Osteoblast (primary cell): ENCODE results near the gene BBLN. TPM values are rescaled to one million over a fixed set of nuclear protein-coding genes. Genes with fewer than 3 reads are reported as not detected.

Experiments used
- DNase-seq: peaks from one replicate; pipeline ENCODE4 v3.0.0; 2011; ENCODE audit warnings: low spot score, mixed read lengths; ENCODE audit not compliant: insufficient read length; ENCODE audit errors: missing footprints
- H2AFZ ChIP-seq: 2 replicates; pipeline ENCODE4 v1.6.0; 2011; ENCODE audit warnings: mild to moderate bottlenecking, low read length
- H3K27ac ChIP-seq: 2 replicates; pipeline ENCODE4 v1.5.1; 2011; ENCODE audit warnings: mild to moderate bottlenecking, low read depth, low read length, moderate library complexity
- H3K27me3 ChIP-seq: 2 replicates; pipeline ENCODE4 v1.6.0; 2012; ENCODE audit warnings: mild to moderate bottlenecking, control low read depth, inconsistent platforms, low read length, moderate library complexity; ENCODE audit not compliant: insufficient read depth
- H3K36me3 ChIP-seq: 2 replicates; pipeline ENCODE4 v1.5.1; 2011; ENCODE audit warnings: mild to moderate bottlenecking, low read length, control low read depth, moderate library complexity; ENCODE audit not compliant: insufficient read depth
- H3K4me1 ChIP-seq: 2 replicates; pipeline ENCODE4 v1.5.1; 2011; ENCODE audit warnings: mild to moderate bottlenecking, low read length, control low read depth, moderate library complexity; ENCODE audit not compliant: insufficient read depth
- H3K4me2 ChIP-seq: 2 replicates; pipeline ENCODE4 v1.6.0; 2011; ENCODE audit warnings: mild to moderate bottlenecking, low read length; ENCODE audit not compliant: insufficient read depth
- H3K4me3 ChIP-seq: fragments of 200-600 bp; sonication (generic); 3 replicates; pipeline ENCODE4 v1.5.1; 2012; ENCODE audit warnings: mild to moderate bottlenecking, low read length, inconsistent platforms; ENCODE audit not compliant: insufficient read depth
- H3K79me2 ChIP-seq: 2 replicates; pipeline ENCODE4 v1.6.0; 2012; ENCODE audit warnings: mild to moderate bottlenecking, low read length, control low read depth, inconsistent platforms; ENCODE audit not compliant: insufficient read depth
- H3K9me3 ChIP-seq: 2 replicates; pipeline ENCODE4 v1.5.1; 2011; ENCODE audit warnings: low read depth, low read length, control low read depth
- H4K20me1 ChIP-seq: 2 replicates; pipeline ENCODE4 v1.6.0; 2012; ENCODE audit warnings: mild to moderate bottlenecking, low read length, control low read depth; ENCODE audit not compliant: insufficient read depth
- total RNA-seq: library from RNA; depleted of rRNA; stranded (reverse); fragments of >200 nt; gene quantifications from 2 replicates; pipeline ENCODE4 v1.2.3, GENCODE V29; 2012
- TF ChIP-seq, protein P1 (sequence below): IDR thresholded peaks from 2 replicates; pipeline ENCODE4 v1.5.1; 2011; ENCODE audit warnings: mild to moderate bottlenecking, low read depth, low read length, moderate library complexity; ENCODE audit errors: extremely low read depth

BBLN gene
- total RNA-seq, 1 donor: 33.3 TPM

DNA sequence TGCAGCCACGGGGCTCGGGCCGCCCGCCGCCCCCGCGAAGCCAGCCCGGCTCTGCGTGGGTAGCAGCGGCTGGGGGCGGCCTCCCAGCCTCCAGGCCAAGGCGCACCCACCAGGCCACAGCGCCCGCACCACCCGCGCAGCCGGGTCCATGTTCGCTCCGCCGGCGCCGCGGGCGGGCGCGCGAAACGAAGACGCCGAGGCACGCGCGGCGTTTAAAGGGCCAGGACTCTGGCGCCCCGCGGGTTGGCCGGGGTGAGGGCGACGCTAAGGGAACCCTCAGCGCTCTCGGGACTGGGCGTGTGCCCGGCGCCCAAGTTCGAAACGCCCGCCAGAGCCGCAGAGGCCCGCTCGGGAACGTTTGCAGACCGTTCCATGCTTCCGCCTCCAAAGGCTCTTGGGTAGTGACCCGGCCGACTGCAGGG, 32.5 kb upstream of the BBLN start, which contains the start of gene PTGES2:
Gene PTGES2, minus strand, starts transcription at position 162 of the 422 bp plus-strand sequence. Its CDS starts 12 bp downstream, at position 150.
- DNase-seq: peak; percentile 97
- peak within 1 kb of the TSS; percentile 96 for H3K4me2 ChIP-seq
- peaks cover 27% of the 10 kb centered on the region for H3K79me2 ChIP-seq
- peaks cover 8% of the 10 kb centered on the region for H3K36me3 ChIP-seq
- peaks cover 10% of the 10 kb centered on the region for H3K27me3 ChIP-seq
- TF ChIP-seq, protein P1, sequence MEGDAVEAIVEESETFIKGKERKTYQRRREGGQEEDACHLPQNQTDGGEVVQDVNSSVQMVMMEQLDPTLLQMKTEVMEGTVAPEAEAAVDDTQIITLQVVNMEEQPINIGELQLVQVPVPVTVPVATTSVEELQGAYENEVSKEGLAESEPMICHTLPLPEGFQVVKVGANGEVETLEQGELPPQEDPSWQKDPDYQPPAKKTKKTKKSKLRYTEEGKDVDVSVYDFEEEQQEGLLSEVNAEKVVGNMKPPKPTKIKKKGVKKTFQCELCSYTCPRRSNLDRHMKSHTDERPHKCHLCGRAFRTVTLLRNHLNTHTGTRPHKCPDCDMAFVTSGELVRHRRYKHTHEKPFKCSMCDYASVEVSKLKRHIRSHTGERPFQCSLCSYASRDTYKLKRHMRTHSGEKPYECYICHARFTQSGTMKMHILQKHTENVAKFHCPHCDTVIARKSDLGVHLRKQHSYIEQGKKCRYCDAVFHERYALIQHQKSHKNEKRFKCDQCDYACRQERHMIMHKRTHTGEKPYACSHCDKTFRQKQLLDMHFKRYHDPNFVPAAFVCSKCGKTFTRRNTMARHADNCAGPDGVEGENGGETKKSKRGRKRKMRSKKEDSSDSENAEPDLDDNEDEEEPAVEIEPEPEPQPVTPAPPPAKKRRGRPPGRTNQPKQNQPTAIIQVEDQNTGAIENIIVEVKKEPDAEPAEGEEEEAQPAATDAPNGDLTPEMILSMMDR: no peak
- peaks cover 14% of the 10 kb centered on the region for H4K20me1 ChIP-seq
- no peaks in the 10 kb centered on the region for H3K9me3 ChIP-seq
- peak within 1 kb of the TSS; percentile 92 for H3K27ac ChIP-seq
- peak within 1 kb of the TSS; percentile 95 for H3K4me3 ChIP-seq
- peak within 1 kb of the TSS; percentile 97 for H2AFZ ChIP-seq
- peaks cover 19% of the 10 kb centered on the region for H3K4me1 ChIP-seq

GRCh38 chr9:128127990-128128835, 31.9 kb upstream of the BBLN start:
- peaks cover 19% of the 10 kb centered on the region for H3K4me1 ChIP-seq
- H3K79me2 ChIP-seq: peaks cover 27% of the 10 kb centered on the region
- peaks cover 14% of the 10 kb centered on the region for H3K27me3 ChIP-seq
- H2AFZ ChIP-seq: peak overlapping the region; percentile 97
- peak overlapping the region; percentile 96 for H3K4me2 ChIP-seq
- TF ChIP-seq, protein P1: no peak
- H4K20me1 ChIP-seq: peaks cover 14% of the 10 kb centered on the region
- H3K27ac ChIP-seq: peak overlapping the region; percentile 92
- no peaks in the 10 kb centered on the region for H3K9me3 ChIP-seq
- peaks cover 8% of the 10 kb centered on the region for H3K36me3 ChIP-seq
- peak overlapping the region; percentile 95 for H3K4me3 ChIP-seq
- DNase-seq: peak; percentile 97

- TF ChIP-seq, protein P1: no peak
- Histone ChIP-seq H3K27ac (peak overlapping the region; percentile 92), H3K36me3 (peaks cover 8% of the 10 kb centered on the region), H3K4me2 (peak overlapping the region; percentile 96), H3K4me1 (peaks cover 19% of the 10 kb centered on the region), H3K9me3 (peaks cover 4% of the 10 kb centered on the region), H4K20me1 (peaks cover 14% of the 10 kb centered on the region), H2AFZ (peak overlapping the region; percentile 95), H3K79me2 (peaks cover 27% of the 10 kb centered on the region), H3K4me3 (peak overlapping the region; percentile 95), H3K27me3 (peaks cover 22% of the 10 kb centered on the region)
- peak; percentile 44 for DNase-seq
These were observed 31.1 kb upstream of the BBLN start for GRCh38 chr9:128128836-128129590.
